NCI-H2227 treated with DMSO at 0.1 percent for 48 hours (cell line): Measurements from ENCODE around the gene CFAP107.
"Not testable (repeated sequence)": the region's sequence is repeated elsewhere in the genome, so short reads cannot be mapped to it uniquely, and the experiment has no call there.

Source experiments
- DNase-seq: peaks from one replicate; lab custom pipeline; 2025; lab: John Stamatoyannopoulos, UW

Gene CFAP107

GRCh38 chr1:12745992-12746323 is at the start of gene CFAP107:
Gene CFAP107, plus strand, starts transcription at chr1:12746200. Its CDS starts 231 bp downstream, at chr1:12746431.
- no peak for DNase-seq

- DNase-seq = no peak
Measured at GRCh38 chr1:12696658-12697057, 49.3 kb upstream of the CFAP107 start.

- no peak for DNase-seq
Measured at GRCh38 chr1:12697397-12697796, 48.6 kb upstream of the CFAP107 start.

GRCh38 chr1:12703821-12704451 is 42.1 kb upstream of the CFAP107 start:
- DNase-seq = no peak

GRCh38 chr1:12706061-12706460 is 39.9 kb upstream of the CFAP107 start:
- DNase-seq = no peak

GRCh38 chr1:12708396-12709090 is 37.5 kb upstream of the CFAP107 start:
- no peak for DNase-seq

GRCh38 chr1:12709091-12709491 is 36.9 kb upstream of the CFAP107 start:
- DNase-seq = no peak

GRCh38 chr1:12709696-12710095 is 36.3 kb upstream of the CFAP107 start:
- no peak for DNase-seq

- no peak for DNase-seq
Measured at GRCh38 chr1:12711536-12711935, 34.5 kb upstream of the CFAP107 start.

- no peak for DNase-seq
Measured at GRCh38 chr1:12712076-12712475, 33.9 kb upstream of the CFAP107 start.

- no peak for DNase-seq
Measured at GRCh38 chr1:12712929-12713328, 33.1 kb upstream of the CFAP107 start.

- not testable (repeated sequence) for DNase-seq
Measured at GRCh38 chr1:12713651-12714050, 32.3 kb upstream of the CFAP107 start.

- DNase-seq = no peak
Measured at GRCh38 chr1:12714710-12715475, 31.1 kb upstream of the CFAP107 start.

- DNase-seq = no peak
Measured at GRCh38 chr1:12715896-12716437, 30.0 kb upstream of the CFAP107 start, which contains the start of gene AADACL3. Gene AADACL3, plus strand, starts transcription at chr1:12716110. Its CDS starts 67 bp downstream, at chr1:12716177.

GRCh38 chr1:12717301-12717838 is 28.6 kb upstream of the CFAP107 start:
- no peak for DNase-seq

GRCh38 chr1:12722626-12723025 is 23.4 kb upstream of the CFAP107 start:
- no peak for DNase-seq

GRCh38 chr1:12728391-12728790 is 17.6 kb upstream of the CFAP107 start:
- no peak for DNase-seq

GRCh38 chr1:12730156-12730555 is 15.8 kb upstream of the CFAP107 start:
- DNase-seq = no peak

GRCh38 chr1:12731084-12731483 is 14.9 kb upstream of the CFAP107 start:
- DNase-seq = not testable (repeated sequence)

- no peak for DNase-seq
Measured at GRCh38 chr1:12734651-12735050, 11.3 kb upstream of the CFAP107 start.

- DNase-seq = no peak
Measured at GRCh38 chr1:12738934-12739333, 7.1 kb upstream of the CFAP107 start.

- DNase-seq = no peak
Measured at GRCh38 chr1:12739613-12740012, 6.4 kb upstream of the CFAP107 start.
